Naive B cell (primary cell): ENCODE results near the gene SPPL2B. TPM values are rescaled to one million over a fixed set of nuclear protein-coding genes. Genes with fewer than 3 reads are reported as not detected.
A peak's percentile ranks its signal among the peaks of the same experiment; 100 is the strongest.
"Not testable (repeated sequence)": the region's sequence is repeated elsewhere in the genome, so short reads cannot be mapped to it uniquely, and the experiment has no call there.

ENCODE experiments used
- ATAC-seq, 2 donors: fragments of 150-1000 bp; cut with Tn5 transposase; 2 replicates each; pipeline ENCODE4 v1.10.0; 2021; ENCODE audit warnings: low read depth in 2 of 2, mild to moderate bottlenecking in 2 of 2, moderate library complexity in 2 of 2
- DNase-seq: peaks from one replicate; pipeline ENCODE4 v3.0.0; 2022
- H3K27ac Mint-ChIP-seq, 6 donors: one replicate each; pipeline ENCODE4 v1.8.0; 2020 to 2022; ENCODE audit warnings: mild to moderate bottlenecking in 6 of 6, mixed read lengths in 6 of 6, moderate library complexity in 5 of 6, inconsistent platforms in 2 of 6
- H3K27me3 Mint-ChIP-seq, 3 donors: one replicate each; pipeline ENCODE4 v1.8.0; 2021 to 2022; ENCODE audit warnings: mixed read lengths in 3 of 3, mild to moderate bottlenecking in 1 of 3
- H3K36me3 Mint-ChIP-seq, 2 donors: one replicate each; pipeline ENCODE4 v1.8.0; 2020 to 2022; ENCODE audit warnings: mixed read lengths in 2 of 2, inconsistent platforms in 1 of 2, mild to moderate bottlenecking in 1 of 2
- H3K4me1 Mint-ChIP-seq, 3 donors: one replicate each; pipeline ENCODE4 v1.8.0; 2020 to 2022; ENCODE audit warnings: mixed read lengths in 3 of 3, inconsistent platforms in 1 of 3, mild to moderate bottlenecking in 1 of 3, moderate library complexity in 1 of 3
- H3K4me3 Mint-ChIP-seq, 8 donors: one replicate each; pipeline ENCODE4 v1.8.0; 2020 to 2022; ENCODE audit warnings: mild to moderate bottlenecking in 8 of 8, mixed read lengths in 8 of 8, moderate library complexity in 8 of 8, inconsistent platforms in 2 of 8
- H3K9me3 Mint-ChIP-seq, 7 donors: one replicate each; pipeline ENCODE4 v1.8.0; 2020 to 2022; ENCODE audit warnings: mixed read lengths in 7 of 7, mild to moderate bottlenecking in 5 of 7, inconsistent platforms in 2 of 7, moderate library complexity in 1 of 7
- polyA plus RNA-seq, 6 donors: library from polyadenylated mRNA; unstranded; fragments of 300-500 nt; fragmentation: Illumina TruSeq; gene quantifications; one replicate each; pipeline ENCODE4 v1.2.3, GENCODE V29; 2021; ENCODE audit warnings: low read depth in 6 of 6

Gene SPPL2B
- 10 to 100 TPM; 13.0 to 38.0 (median 18.7) TPM for polyA plus RNA-seq

GRCh38 chr19:2328401-2329148 is at the start of gene SPPL2B, which contains the start of gene LSM7:
SPPL2B (plus strand) TSS chr19:2328684; CDS start chr19:2328710, 26 bp downstream.
LSM7 (minus strand) TSS chr19:2328586; CDS start chr19:2328566, 20 bp downstream.
- DNase-seq (peak; percentile 90), ATAC-seq (peak; percentile 37 to 51)
- peak within 1 kb of the TSS; percentile 88 to 100 (median 99) for H3K4me3 Mint-ChIP-seq
- peak within 1 kb of the TSS; percentile 97 to 100 (median 99) for H3K27ac Mint-ChIP-seq
- H3K4me1 Mint-ChIP-seq: peaks cover 66 to 91% (median 90%) of the 10 kb centered on the region in 3 donors
- peaks cover 0 to 7% of the 10 kb centered on the region in 2 donors for H3K36me3 Mint-ChIP-seq
- H3K9me3 Mint-ChIP-seq: no peaks in the 10 kb centered on the region
- H3K27me3 Mint-ChIP-seq: no peaks in the 10 kb centered on the region

GRCh38 chr19:2280633-2281264 is 47.7 kb upstream of the SPPL2B start:
- no peak for ATAC-seq
- no peak for DNase-seq
- Mint-ChIP-seq H3K4me3 (peak overlapping the region in 2 of 8 donors; percentile 32 to 40), H3K27me3 (no peaks in the 10 kb centered on the region), H3K9me3 (no peaks in the 10 kb centered on the region), H3K4me1 (peaks cover 11 to 30% (median 28%) of the 10 kb centered on the region in 3 donors), H3K27ac (peak overlapping the region in 1 of 6 donors; percentile 30), H3K36me3 (no peaks in the 10 kb centered on the region)

- Mint-ChIP-seq H3K4me3 (peak overlapping the region; percentile 53 to 90 (median 78)), H3K27ac (peak overlapping the region in 4 of 6 donors; percentile 57 to 91 (median 84)), H3K4me1 (peaks cover 13 to 32% (median 31%) of the 10 kb centered on the region in 3 donors)
- DNase-seq, H3K9me3 Mint-ChIP-seq, H3K36me3 Mint-ChIP-seq, H3K27me3 Mint-ChIP-seq: not testable (repeated sequence)
- ATAC-seq: peak in 1 of 2 donors; percentile 12
These were observed 47.0 kb upstream of the SPPL2B start for GRCh38 chr19:2281265-2282061.

- ATAC-seq (peak; percentile 62 to 66), DNase-seq (peak; percentile 66)
- Mint-ChIP-seq H3K27me3 (no peaks in the 10 kb centered on the region), H3K36me3 (no peaks in the 10 kb centered on the region), H3K4me1 (peaks cover 16 to 33% (median 31%) of the 10 kb centered on the region in 3 donors), H3K27ac (peak within 1 kb of the TSS; percentile 57 to 91 (median 78)), H3K9me3 (no peaks in the 10 kb centered on the region), H3K4me3 (peak within 1 kb of the TSS; percentile 68 to 90 (median 82))
These were observed 46.2 kb upstream of the SPPL2B start, which contains the start of gene PEAK3 for GRCh38 chr19:2282062-2282861. PEAK3 (minus strand) TSS chr19:2282175; CDS start chr19:2280931, 1,244 bp downstream.

GRCh38 chr19:2282862-2283237 is 45.6 kb upstream of the SPPL2B start:
- DNase-seq (no peak), ATAC-seq (no peak)
- Mint-ChIP-seq H3K4me3 (peak overlapping the region; percentile 66 to 87 (median 81)), H3K4me1 (peaks cover 20 to 38% (median 35%) of the 10 kb centered on the region in 3 donors), H3K27me3 (no peaks in the 10 kb centered on the region), H3K36me3 (no peaks in the 10 kb centered on the region), H3K9me3 (no peaks in the 10 kb centered on the region), H3K27ac (peak overlapping the region in 4 of 6 donors; percentile 61 to 89 (median 78))

GRCh38 chr19:2283835-2284507 is 44.5 kb upstream of the SPPL2B start:
- DNase-seq (no peak), ATAC-seq (no peak)
- Mint-ChIP-seq H3K9me3 (no peaks in the 10 kb centered on the region), H3K4me1 (peaks cover 32 to 46% (median 45%) of the 10 kb centered on the region in 3 donors), H3K4me3 (peak overlapping the region in 1 of 8 donors; percentile 58), H3K27me3 (no peaks in the 10 kb centered on the region), H3K36me3 (no peaks in the 10 kb centered on the region), H3K27ac (peak overlapping the region in 1 of 6 donors; percentile 26)

GRCh38 chr19:2286402-2287140 is 41.9 kb upstream of the SPPL2B start:
- Mint-ChIP-seq H3K36me3 (no peaks in the 10 kb centered on the region), H3K27me3 (no peaks in the 10 kb centered on the region), H3K9me3 (no peaks in the 10 kb centered on the region), H3K4me1 (peaks cover 41 to 54% (median 46%) of the 10 kb centered on the region in 3 donors), H3K4me3 (no peak overlapping the region), H3K27ac (peak overlapping the region in 4 of 6 donors; percentile 53 to 96 (median 74))
- ATAC-seq: no peak
- no peak for DNase-seq

GRCh38 chr19:2287585-2288337 is 40.7 kb upstream of the SPPL2B start:
- H3K27ac Mint-ChIP-seq: peak overlapping the region in 5 of 6 donors; percentile 34 to 97 (median 95)
- no peaks in the 10 kb centered on the region for H3K9me3 Mint-ChIP-seq
- peak overlapping the region in 6 of 8 donors; percentile 85 to 94 (median 88) for H3K4me3 Mint-ChIP-seq
- no peak for DNase-seq
- H3K4me1 Mint-ChIP-seq: peaks cover 35 to 47% (median 43%) of the 10 kb centered on the region in 3 donors
- H3K36me3 Mint-ChIP-seq: no peaks in the 10 kb centered on the region
- no peaks in the 10 kb centered on the region for H3K27me3 Mint-ChIP-seq
- no peak for ATAC-seq

- H3K9me3 Mint-ChIP-seq: no peaks in the 10 kb centered on the region
- peaks cover 37 to 49% (median 44%) of the 10 kb centered on the region in 3 donors for H3K4me1 Mint-ChIP-seq
- DNase-seq: no peak
- peak overlapping the region; percentile 85 to 97 (median 91) for H3K4me3 Mint-ChIP-seq
- no peaks in the 10 kb centered on the region for H3K27me3 Mint-ChIP-seq
- no peaks in the 10 kb centered on the region for H3K36me3 Mint-ChIP-seq
- H3K27ac Mint-ChIP-seq: peak overlapping the region in 5 of 6 donors; percentile 95 to 97 (median 97)
- ATAC-seq: no peak
These were observed 40.1 kb upstream of the SPPL2B start for GRCh38 chr19:2288338-2288817.

- H3K36me3 Mint-ChIP-seq: no peaks in the 10 kb centered on the region
- H3K4me1 Mint-ChIP-seq: peaks cover 42 to 56% (median 51%) of the 10 kb centered on the region in 3 donors
- no peaks in the 10 kb centered on the region for H3K9me3 Mint-ChIP-seq
- H3K27me3 Mint-ChIP-seq: no peaks in the 10 kb centered on the region
- H3K27ac Mint-ChIP-seq: peak overlapping the region; percentile 80 to 97 (median 97)
- DNase-seq (no peak), ATAC-seq (peak; percentile 21 to 27)
- H3K4me3 Mint-ChIP-seq: peak overlapping the region; percentile 85 to 97 (median 91)
These were observed 39.4 kb upstream of the SPPL2B start for GRCh38 chr19:2288818-2289713.
